Mammary epithelial cell (primary cell): ENCODE measurements around the gene PHLDB1.

ENCODE experiments used
- EZH2 ChIP-seq: IDR thresholded peaks from 2 replicates; pipeline ENCODE4 v1.6.1; 2012; ENCODE audit warnings: low read length, inconsistent platforms, borderline replicate concordance
- TF ChIP-seq, protein P1 (sequence below), 2 donors: IDR thresholded peaks in 1 of 2; conservative IDR thresholded peaks in 1 of 2; 2 replicates each; pipeline ENCODE4 v1.5.1; 2011 to 2012; ENCODE audit warnings: inconsistent platforms in 2 of 2, low read length in 2 of 2, mild to moderate bottlenecking in 2 of 2, control low read depth in 1 of 2, low read depth in 1 of 2; ENCODE audit not compliant: insufficient read depth in 1 of 2; ENCODE audit errors: extremely low read depth in 1 of 2

DNA sequence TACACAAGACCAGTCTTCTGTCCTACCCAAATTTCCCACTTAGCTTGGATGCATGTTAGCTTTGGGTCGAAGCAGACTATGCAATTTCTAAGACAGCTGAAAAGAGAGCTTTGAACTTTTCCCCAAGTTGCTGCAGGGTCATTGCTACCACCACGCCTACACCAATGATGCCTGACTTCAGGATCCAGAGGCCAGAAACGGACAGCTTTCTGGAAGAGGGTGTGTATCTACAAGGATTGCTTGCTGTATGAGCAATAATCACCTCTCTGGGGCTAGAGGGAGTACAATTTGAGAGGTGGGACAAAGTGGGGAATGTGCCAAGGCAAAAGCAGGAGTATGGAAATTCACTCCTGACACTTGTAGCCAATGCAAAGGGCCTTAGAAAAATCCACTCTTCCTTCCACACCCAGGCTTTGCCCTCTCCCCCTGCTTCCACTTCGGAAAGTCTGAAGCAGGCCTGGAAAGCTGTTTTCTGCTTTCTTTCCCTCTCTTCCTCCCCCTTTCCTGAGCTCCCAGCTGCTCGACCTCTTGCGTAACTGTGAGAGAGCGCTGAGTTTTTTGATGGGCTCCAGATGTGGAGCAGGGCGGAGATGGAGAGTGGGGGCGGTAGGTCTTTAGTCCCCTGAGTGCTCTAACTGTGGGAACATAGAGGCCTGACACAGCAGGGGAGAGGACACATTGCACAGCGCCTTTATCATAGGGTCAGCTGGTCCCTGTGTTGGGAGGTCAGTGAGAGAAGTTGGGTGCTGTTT lies 2.1 kb upstream of the PHLDB1 start:
- TF ChIP-seq, protein P1, sequence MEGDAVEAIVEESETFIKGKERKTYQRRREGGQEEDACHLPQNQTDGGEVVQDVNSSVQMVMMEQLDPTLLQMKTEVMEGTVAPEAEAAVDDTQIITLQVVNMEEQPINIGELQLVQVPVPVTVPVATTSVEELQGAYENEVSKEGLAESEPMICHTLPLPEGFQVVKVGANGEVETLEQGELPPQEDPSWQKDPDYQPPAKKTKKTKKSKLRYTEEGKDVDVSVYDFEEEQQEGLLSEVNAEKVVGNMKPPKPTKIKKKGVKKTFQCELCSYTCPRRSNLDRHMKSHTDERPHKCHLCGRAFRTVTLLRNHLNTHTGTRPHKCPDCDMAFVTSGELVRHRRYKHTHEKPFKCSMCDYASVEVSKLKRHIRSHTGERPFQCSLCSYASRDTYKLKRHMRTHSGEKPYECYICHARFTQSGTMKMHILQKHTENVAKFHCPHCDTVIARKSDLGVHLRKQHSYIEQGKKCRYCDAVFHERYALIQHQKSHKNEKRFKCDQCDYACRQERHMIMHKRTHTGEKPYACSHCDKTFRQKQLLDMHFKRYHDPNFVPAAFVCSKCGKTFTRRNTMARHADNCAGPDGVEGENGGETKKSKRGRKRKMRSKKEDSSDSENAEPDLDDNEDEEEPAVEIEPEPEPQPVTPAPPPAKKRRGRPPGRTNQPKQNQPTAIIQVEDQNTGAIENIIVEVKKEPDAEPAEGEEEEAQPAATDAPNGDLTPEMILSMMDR (conservative IDR thresholded peaks at IDR 0.05 in 1 of 2, IDR thresholded peaks at IDR 0.05 in 1 of 2; ENCODE audit: extremely low read depth in 1 of 2, insufficient read depth in 1 of 2, low read depth in 1 of 2, low read length in 2 of 2): no peak
- no peak for TF ChIP-seq EZH2
